GM19099 (cell line): ENCODE results near the gene BEAN1.

ENCODE experiments used
- POLR2A ChIP-seq: IDR thresholded peaks from 3 replicates; pipeline ENCODE4 v1.6.1; 2011; ENCODE audit warnings: low read depth; ENCODE audit not compliant: insufficient read length; ENCODE audit errors: extremely low read depth

Gene BEAN1

GRCh38 chr16:66479661-66480264 is 52.7 kb downstream of the BEAN1 start:
- no peak for TF ChIP-seq POLR2A

GRCh38 chr16:66480265-66481080 is 53.4 kb downstream of the BEAN1 start:
- TF ChIP-seq POLR2A: no peak

GRCh38 chr16:66481081-66481942 is 54.2 kb downstream of the BEAN1 start:
- no peak for TF ChIP-seq POLR2A

GRCh38 chr16:66481943-66482390 is 54.9 kb downstream of the BEAN1 start:
- TF ChIP-seq POLR2A: no peak

GRCh38 chr16:66483689-66484452 is 56.8 kb downstream of the BEAN1 start:
- TF ChIP-seq POLR2A: no peak

GRCh38 chr16:66484453-66485213 is 57.5 kb downstream of the BEAN1 start:
- TF ChIP-seq POLR2A: no peak

- no peak for TF ChIP-seq POLR2A
These were observed 58.3 kb downstream of the BEAN1 start for GRCh38 chr16:66485376-66485775.

- TF ChIP-seq POLR2A: no peak
These were observed 59.2 kb downstream of the BEAN1 start for GRCh38 chr16:66486199-66486772.

GRCh38 chr16:66486773-66487579 is 59.9 kb downstream of the BEAN1 start:
- no peak for TF ChIP-seq POLR2A

- no peak for TF ChIP-seq POLR2A
These were observed 60.6 kb downstream of the BEAN1 start for GRCh38 chr16:66487580-66488275.

- no peak for TF ChIP-seq POLR2A
These were observed 61.4 kb downstream of the BEAN1 start for GRCh38 chr16:66488505-66488904.

- TF ChIP-seq POLR2A: no peak
These were observed 62.3 kb downstream of the BEAN1 start for GRCh38 chr16:66489385-66489784.
